DOHH2 (cell line): ENCODE measurements around the gene HDLBP.

Experiments
- CTCF ChIP-seq: fragments of 200-600 bp; sonication (generic); IDR thresholded peaks from one replicate; pipeline ENCODE4 v1.5.1; 2014; ENCODE audit warnings: antibody characterized with exemption, mild to moderate bottlenecking, low read depth, low read length; ENCODE audit not compliant: poor library complexity, severe bottlenecking
- EZH2phosphoT487 ChIP-seq: fragments of 200-600 bp; sonication (generic); IDR thresholded peaks from 2 replicates; pipeline ENCODE4 v1.6.1; 2017; ENCODE audit warnings: borderline replicate concordance, mild to moderate bottlenecking, antibody characterized with exemption, low read length, moderate library complexity, mixed read lengths

- TF ChIP-seq CTCF (no peak), EZH2phosphoT487 (no peak)
Observed at GRCh38 chr2:241244368-241244767, 71.1 kb downstream of the HDLBP start.
